Measurements from ENCODE around the gene NEK7.

NEK7 gene

DNA sequence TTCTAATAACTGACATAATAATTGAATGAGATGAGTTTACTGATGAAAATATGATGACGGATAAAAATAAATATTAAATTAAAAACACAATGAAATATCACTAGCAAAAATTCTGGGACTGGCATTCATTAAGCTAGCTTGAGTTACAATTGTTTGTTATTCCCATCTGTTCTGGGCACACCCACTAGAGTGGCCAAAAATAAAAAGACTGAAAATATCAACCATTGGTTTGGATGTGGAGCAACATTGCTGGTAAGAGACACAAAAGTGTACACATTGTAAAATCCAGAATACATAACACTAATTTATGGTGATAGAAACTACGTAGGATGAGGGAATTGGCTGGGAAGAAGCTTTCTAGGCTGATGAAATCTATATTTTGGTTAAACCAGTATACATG, 9.6 kb upstream of the NEK7 start:
- DNase-seq = no peak

GRCh38 chr1:198150369-198150768, 6.4 kb upstream of the NEK7 start:
- no peak for DNase-seq

- DNase-seq = no peak
Observed at GRCh38 chr1:198151688-198152087, 5.1 kb upstream of the NEK7 start.

DNA sequence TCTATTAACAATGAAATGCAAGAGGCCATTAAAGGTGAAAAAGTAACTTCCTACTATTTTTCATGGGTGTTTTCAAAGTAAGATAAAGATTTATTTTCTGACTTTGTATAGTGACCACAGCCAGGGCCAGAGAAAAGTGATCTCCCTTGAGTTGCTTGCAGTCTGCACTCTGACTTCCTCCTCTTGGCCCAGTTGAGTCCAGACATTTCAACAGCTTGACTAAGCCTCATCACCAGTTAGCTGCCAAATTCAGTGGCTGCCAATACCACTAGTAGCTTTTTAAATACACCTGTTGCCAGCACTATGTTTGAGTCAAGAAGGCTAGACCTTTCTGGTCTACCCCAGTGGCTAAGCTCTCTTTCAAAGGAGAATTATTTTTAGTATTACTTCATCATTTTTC, 3.7 kb upstream of the NEK7 start:
- no peak for DNase-seq

DNA sequence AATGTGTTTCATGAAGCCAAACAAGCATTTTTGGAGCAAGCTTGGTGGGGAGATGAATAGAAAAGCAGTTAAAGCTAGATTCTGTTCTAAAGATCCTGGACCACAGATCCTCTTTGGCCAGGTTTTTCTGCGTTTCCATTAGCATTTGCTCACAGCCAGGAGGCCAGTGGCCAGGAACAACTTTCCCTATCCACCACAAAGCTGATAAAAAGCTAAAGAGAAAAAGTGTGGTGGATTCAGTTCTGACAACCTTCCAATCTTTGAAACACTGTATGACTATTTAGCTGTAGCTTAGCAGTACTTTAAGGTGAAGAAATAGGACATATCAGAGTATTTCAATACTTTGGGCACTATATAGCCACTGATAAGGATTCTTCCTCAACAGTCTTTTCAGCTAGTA, 3.0 kb upstream of the NEK7 start:
- DNase-seq = no peak

- DNase-seq = no peak
Observed at GRCh38 chr1:198155253-198155652, 1.5 kb upstream of the NEK7 start.

- DNase-seq = peak; percentile 88
Observed at GRCh38 chr1:198156111-198156744, 570 bp upstream of the NEK7 start.

GRCh38 chr1:198157241-198157846, 546 bp downstream of the NEK7 start:
- peak; percentile 94 for DNase-seq

DNA sequence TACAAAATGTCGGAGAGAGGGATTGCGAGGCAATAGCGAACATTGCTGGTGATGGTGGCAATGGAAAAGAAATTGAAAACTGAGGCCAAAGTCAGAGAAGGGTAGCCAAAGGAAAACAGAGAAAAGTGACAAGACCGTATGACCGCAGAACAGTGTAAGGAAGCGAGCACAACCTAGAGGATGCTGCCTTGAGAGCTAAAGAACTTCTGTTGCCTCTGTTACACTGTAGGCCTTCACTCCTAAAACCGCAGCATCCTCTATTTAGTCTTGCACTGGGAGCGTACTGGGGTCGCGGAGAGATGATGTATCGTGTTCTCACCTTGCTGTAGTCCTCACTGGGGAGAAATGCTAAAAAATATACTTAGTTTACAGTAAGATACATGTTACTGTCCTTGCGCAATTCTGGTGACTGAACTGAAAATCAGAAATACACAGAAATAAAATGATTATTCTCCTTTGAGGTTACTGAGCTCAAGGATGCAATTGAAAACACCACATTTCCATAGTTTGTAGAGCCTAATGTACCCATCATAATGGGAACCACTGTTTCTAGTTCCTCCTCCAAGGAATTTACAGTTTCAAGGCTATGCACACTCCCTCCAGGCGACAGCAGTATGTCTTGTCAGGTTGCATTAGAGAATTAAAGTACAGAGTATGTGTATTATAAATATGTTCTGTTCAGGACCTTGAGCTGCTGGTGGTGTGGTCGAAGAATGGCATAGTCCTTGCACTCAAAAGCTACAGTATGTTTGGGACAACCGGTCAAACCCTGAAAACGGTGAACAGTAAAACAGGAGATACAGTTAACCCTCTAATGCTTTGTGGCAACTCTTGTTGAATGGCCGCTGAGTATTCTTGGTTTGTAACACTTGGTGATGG, 1.3 kb downstream of the NEK7 start:
- DNase-seq = no peak

DNA sequence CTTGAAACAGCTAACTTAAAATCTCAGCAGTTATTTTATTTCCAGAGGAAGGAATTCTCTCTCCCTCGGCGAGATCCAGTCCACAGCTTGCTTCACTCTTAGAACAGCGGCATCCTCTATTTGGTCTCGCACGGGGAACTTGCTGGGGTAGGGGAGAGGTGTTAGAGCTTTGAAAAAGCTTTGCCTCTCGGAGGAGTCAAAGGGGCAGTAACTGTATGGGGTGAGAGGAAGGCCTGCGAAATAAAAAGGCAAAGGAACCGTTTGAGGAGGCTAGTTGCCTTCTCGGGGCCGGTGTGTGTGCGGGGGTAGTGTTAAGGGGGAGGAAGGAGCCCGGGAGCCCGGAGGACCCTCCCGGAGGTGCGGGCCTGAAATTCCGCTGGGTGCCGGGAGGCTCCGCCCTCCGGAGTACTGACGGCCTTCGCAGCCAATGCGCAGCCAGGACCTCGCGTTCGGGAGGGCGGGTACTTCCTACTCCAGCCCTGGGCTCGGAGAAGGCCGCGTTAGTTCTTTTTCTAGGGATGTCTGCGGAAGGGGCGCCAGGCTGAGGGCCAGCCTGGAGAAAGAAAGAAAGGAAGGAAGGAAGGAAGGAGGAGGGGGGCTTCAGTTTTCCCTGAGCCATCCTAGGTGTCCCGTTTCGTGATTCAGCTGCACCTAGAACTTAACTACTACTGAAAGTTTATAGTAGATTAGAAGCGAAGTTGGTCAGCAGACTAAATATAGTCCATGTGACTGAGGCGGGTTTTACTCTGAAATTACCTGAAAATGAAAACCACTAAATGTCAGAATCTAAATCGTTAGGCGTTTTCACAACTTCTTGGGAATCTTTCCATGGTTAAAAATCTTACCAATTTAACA, 2.2 kb downstream of the NEK7 start:
- peak; percentile 95 for DNase-seq

DNA sequence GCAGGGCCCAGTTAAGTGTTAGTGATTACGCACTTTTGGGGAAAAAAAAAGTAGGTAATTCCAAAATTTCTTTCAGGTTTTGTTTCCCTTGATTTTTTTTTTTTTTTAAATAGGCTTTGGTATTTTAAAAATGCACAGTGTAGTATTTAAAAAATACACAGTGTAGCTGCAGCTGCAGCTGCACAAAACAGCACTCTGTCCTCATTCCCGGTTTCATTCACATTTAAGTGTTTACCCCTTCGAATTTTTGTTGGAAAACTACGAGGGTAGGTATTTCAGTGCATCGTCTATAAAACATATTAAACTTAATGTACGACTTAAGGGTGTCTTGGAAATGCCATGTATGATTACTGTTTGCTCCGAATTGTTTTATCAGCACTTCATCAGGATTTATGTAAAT, 3.4 kb downstream of the NEK7 start:
- DNase-seq = no peak

DNA sequence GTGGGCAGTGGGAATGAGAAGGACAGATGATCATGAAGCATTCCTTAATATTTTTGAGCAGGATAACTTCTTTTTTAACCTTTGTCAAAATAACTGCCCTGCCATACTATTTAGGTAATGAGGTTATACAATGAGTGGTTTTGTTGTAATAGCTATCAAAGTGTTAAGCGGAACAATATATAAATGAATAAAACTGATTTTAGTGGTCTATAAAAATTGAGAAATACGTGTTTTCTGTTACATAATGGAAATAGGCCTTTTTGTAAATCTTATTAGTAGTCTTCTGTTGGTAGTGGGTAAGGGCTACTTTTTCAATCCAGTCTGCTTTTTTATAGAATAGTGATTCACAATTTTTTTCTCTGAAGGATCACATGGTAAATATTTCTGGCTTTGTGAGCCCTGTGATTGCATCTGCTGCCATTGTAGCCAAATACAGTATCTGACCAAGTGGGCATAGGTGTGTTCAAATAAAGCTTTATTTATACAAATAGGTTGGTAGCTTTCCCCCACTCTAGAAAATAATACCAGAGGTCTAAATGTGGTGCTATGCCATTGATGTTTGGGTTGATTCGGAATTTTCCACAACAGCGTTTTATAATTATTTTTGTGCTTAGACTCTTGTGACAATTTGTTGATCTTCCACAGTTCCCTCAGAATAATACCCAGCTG, 4.3 kb downstream of the NEK7 start:
- no peak for DNase-seq

DNA sequence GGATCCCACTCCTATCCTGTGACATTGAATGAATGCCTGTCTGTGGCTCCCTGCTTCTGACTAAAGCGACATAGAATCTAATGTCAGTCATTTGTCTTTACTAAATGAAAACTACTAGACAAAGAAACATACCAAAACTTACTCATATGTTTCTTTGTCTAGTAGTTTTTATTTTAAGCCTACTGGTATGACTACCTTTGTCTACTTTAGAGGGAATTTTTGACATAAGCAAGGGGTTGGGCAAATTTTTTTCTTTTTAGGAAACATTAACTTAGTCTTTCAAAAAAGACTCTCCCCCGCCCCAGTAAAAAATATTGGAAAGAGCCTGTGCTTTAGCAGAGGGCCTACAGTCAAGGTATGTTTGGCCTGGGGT, 4.9 kb downstream of the NEK7 start:
- DNase-seq = no peak

GRCh38 chr1:198162091-198162767, 5.4 kb downstream of the NEK7 start:
- no peak for DNase-seq

GRCh38 chr1:198165927-198166647, 9.3 kb downstream of the NEK7 start:
- no peak for DNase-seq

GRCh38 chr1:198166900-198167299, 10.1 kb downstream of the NEK7 start:
- no peak for DNase-seq

DNA sequence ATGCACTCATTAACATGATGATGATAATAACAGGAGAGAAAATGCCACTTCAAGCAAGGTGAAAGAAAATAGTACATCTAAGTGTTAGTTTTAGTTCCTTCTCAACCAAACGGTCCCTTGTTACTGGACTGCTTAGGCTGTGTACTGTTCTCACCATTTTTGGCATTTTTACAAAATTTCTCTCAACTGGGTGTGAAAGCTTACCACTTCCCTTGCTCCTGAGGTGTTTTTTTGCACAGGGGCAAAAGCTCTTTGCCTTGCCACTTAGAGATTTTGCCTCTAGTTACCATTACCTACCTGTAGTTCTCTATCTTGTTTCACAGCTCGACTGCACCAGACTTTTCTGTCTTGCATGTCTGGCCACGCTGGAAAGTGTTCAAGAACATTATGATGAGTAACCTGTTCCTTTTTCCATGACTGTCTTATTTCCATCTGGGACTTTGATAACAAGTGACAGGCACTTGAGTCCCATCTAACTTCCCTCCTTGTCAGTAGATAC, 10.7 kb downstream of the NEK7 start:
- DNase-seq = no peak

DNA sequence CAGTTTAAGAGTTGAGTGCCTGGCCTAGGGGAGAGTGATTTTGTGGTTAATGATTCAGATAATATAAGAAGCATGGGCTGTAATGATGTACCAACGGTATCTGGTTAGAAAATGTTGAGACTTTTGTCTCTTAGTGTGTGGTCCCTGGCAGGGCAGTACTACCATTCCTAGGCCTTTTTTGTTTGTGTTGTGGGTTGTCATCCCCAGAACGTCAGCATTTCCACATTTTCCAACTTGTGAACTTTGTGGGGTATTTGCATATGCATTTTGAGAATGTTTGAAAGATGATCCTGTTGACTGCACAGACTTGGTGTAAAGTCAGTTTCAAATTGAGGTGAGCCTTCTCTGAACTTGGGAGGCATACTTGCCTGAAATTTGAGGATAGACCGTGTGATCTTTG, 11.4 kb downstream of the NEK7 start:
- DNase-seq = no peak

DNA sequence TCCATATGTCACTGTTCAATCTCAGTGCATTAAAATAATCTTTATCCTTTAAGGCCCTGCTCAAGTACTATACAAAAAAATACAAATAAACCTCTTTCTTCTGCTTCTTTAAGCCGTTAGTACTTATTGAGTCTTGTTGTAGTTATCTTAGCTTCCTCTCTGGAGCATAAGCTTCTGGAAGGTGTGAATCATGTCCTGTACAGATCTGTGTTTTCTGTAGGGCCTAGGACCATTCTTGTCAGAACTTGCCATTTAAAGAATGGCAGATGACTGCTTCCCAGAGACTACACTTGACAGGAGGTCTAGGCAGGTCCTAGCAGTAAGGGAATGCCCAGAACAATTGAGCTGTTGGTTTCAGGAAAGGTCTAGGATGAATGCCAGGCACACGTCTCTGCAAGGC, 12.9 kb downstream of the NEK7 start:
- no peak for DNase-seq

- DNase-seq = no peak
Observed at GRCh38 chr1:198171667-198172540, 15.1 kb downstream of the NEK7 start.

Data from activated effector memory CD4-positive, alpha-beta T cell treated with anti-CD3 and anti-CD28 coated beads, Interleukin-2, amount 50 U/mL, for 16 hours (primary cell).